Common myeloid progenitor, CD34-positive (primary cell): ENCODE measurements around the gene PLA2G5.
"Not testable (repeated sequence)": the region's sequence is repeated elsewhere in the genome, so short reads cannot be mapped to it uniquely, and the experiment has no call there.

Experiments used
- CTCF ChIA-PET: fragments of 350-600 bp; sonication (Branson Sonifier 250); formaldehyde crosslinking; loops from one replicate; lab custom pipeline; 2021; ENCODE audit warnings: antibody characterized with exemption; lab: Charles Lee
- POLR2A ChIA-PET: fragments of 350-600 bp; sonication (Branson Sonifier 250); formaldehyde crosslinking; loops from one replicate; lab custom pipeline; 2021; ENCODE audit warnings: antibody characterized with exemption; lab: Charles Lee
- DNase-seq, 3 donors: peaks; one replicate each; pipeline versions ENCODE4 v3.0.0 to v3.0.0-alpha.2; 2013
- H3K27ac ChIP-seq, 2 experiments: 1 replicate in 1 of 2; 2 replicates in 1 of 2; pipeline ENCODE4 v1.7.0; 2013; ENCODE audit warnings: inconsistent platforms in 2 of 2, low read length in 2 of 2, mild to moderate bottlenecking in 2 of 2, low read depth in 1 of 2, moderate library complexity in 1 of 2; ENCODE audit not compliant: severe bottlenecking in 2 of 2, insufficient read depth in 1 of 2, poor library complexity in 1 of 2
- H3K27me3 ChIP-seq, 5 experiments: replicated peaks in 2 of 5; 1 replicate in 3 of 5; 2 replicates in 2 of 5; pipeline versions ENCODE4 v1.6.1 to v1.7.0; 2013; ENCODE audit warnings: low read length in 4 of 5, mild to moderate bottlenecking in 2 of 5, moderate library complexity in 2 of 5, inconsistent platforms in 1 of 5; ENCODE audit not compliant: insufficient read depth in 5 of 5, control insufficient read depth in 4 of 5
- H3K36me3 ChIP-seq, 4 experiments: 1 replicate in 2 of 4; 2 replicates in 2 of 4; pipeline versions ENCODE4 v1.6.1 to v1.7.0; 2013; ENCODE audit warnings: low read length in 3 of 4, control low read depth in 1 of 4, mild to moderate bottlenecking in 1 of 4; ENCODE audit not compliant: control insufficient read depth in 4 of 4, insufficient read depth in 4 of 4
- H3K4me1 ChIP-seq, 4 experiments: 1 replicate in 3 of 4; 2 replicates in 1 of 4; pipeline versions ENCODE4 v1.6.1 to v1.7.1; 2013; ENCODE audit warnings: low read length in 3 of 4, mild to moderate bottlenecking in 3 of 4, control low read depth in 1 of 4, inconsistent platforms in 1 of 4, moderate library complexity in 1 of 4; ENCODE audit not compliant: control insufficient read depth in 4 of 4, insufficient read depth in 4 of 4; ENCODE audit errors: control extremely low read depth in 1 of 4
- H3K4me3 ChIP-seq, 7 experiments: 1 replicate in 4 of 7; 2 replicates in 3 of 7; pipeline versions ENCODE4 v1.5.1 to v1.7.0; 2013; ENCODE audit warnings: mild to moderate bottlenecking in 7 of 7, low read length in 6 of 7, moderate library complexity in 6 of 7, inconsistent platforms in 2 of 7, low read depth in 2 of 7, control low read depth in 1 of 7; ENCODE audit not compliant: insufficient read depth in 4 of 7, control insufficient read depth in 1 of 7; ENCODE audit errors: extremely low read depth in 1 of 7
- H3K9me3 ChIP-seq, 5 experiments: 1 replicate in 4 of 5; 2 replicates in 1 of 5; pipeline versions ENCODE4 v1.6.1 to v1.7.1; 2013; ENCODE audit warnings: low read length in 4 of 5, mild to moderate bottlenecking in 2 of 5, inconsistent platforms in 1 of 5, low read depth in 1 of 5, moderate library complexity in 1 of 5; ENCODE audit not compliant: control insufficient read depth in 4 of 5, insufficient read depth in 2 of 5; ENCODE audit errors: control extremely low read depth in 1 of 5
- WGBS: methylation state at CpG from one replicate; pipeline ENCODE4 v1.1.5; 2013; ENCODE audit not compliant: insufficient coverage; 5-methylcytosine and 5-hydroxymethylcytosine counted together

Gene PLA2G5

DNA sequence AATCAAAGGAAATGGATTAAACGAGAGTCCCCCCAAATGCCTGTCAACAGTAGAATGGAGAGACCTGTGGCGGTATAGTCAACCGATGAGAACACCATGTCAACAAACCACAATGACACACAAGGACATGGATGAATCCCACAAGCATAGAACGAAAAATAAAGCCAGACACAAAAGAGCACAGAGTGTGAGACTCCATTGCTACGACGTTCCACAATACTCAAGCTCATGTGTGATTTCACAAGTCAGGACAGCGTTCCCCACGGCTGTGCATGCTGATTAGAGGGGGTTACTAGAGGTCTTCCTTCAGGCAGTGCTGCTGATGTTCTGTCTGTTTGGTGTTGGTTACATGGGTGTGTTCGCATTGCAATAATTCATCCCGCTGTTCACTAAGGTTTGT, 55.1 kb downstream of the PLA2G5 start:
- Histone ChIP-seq H3K4me1 (peaks cover 0 to 2% (median 0%) of the 10 kb centered on the region in 4 experiments), H3K27ac (no peak overlapping the region), H3K36me3 (no peaks in the 10 kb centered on the region), H3K27me3 (peaks cover 0 to 31% (median 8%) of the 10 kb centered on the region in 5 experiments), H3K9me3 (peaks cover 0 to 10% (median 5%) of the 10 kb centered on the region in 5 experiments), H3K4me3 (no peak overlapping the region)
- CTCF ChIA-PET = no interaction called here
- WGBS = 85% methylated on average over 9 of the region's 10 CpGs
- DNase-seq = no peak
- POLR2A ChIA-PET = no interaction called here

DNA sequence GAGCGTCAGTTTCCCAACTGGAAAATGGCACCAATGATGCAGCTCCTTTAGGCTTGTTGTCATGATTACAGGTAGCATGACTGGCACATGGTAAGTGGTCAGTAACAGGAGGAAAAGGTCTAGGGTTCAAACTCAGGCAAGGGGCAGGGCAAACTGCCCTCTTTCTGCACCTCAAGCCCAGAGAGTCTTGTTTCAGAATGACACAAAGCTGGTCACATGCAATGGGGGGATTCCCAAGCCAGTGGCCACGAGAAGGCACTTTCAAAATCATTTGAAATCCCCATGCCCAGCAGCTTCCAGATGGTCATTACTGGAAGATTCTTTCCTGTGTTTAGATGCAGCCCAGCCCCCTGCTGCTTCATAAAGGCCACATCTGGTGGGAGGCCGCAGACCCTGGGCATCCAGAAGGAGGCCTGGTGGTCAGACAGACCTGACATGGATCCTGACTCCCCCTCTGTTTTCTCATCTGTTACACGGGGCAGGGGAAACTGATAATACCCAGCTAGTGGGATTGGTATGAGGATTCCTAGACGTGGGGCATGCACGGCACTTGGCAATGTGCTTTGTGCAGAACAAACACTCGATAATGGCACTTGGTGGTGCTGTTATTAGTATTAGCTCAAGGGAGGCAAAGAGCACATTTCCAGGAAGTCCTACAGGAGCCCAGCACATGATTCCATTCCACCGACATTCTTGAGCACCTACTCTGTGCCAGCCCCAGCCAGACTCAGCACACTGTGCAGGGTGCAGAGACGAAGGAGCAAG, 56.2 kb downstream of the PLA2G5 start:
- WGBS = 94% methylated on average over 5 of the region's 9 CpGs
- peaks cover 0 to 23% (median 3%) of the 10 kb centered on the region in 5 experiments for H3K27me3 ChIP-seq
- H3K4me1 ChIP-seq = peaks cover 0 to 2% (median 0%) of the 10 kb centered on the region in 4 experiments
- H3K4me3 ChIP-seq = no peak overlapping the region
- H3K36me3 ChIP-seq = no peaks in the 10 kb centered on the region
- no peak for DNase-seq
- ChIA-PET CTCF (no interaction called here), POLR2A (no interaction called here)
- H3K9me3 ChIP-seq = peaks cover 0 to 10% (median 5%) of the 10 kb centered on the region in 5 experiments
- no peak overlapping the region for H3K27ac ChIP-seq

DNA sequence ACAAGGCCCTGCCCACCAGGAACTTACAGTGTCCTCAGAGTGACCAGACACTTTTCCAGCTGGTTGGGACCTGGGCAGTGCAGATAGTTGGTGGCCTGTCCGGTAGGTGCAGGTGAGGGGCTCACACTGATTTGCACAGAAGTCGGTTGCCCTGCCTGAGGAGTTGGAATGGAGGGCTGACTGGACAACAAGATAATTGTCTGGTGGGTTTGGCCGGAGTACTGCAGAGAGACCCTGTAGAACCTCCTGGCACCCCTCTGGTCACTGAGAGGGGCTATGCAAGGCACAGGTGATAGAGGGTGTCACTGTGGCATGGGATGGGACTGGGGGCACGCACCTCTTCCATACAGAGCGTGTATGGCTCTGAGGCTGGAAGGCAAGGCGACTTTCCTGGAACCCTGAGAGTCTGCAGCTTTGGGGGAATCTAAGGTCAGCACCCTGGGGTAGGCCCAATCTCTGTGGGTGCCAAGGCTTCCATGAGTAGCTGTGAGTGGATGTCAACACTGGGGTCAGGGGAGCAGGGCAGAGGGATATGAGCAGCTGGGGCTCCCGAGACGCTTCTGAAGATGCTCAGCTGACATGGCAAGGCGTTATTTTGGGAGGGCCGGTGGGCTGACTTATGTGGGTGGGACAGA, 56.9 kb downstream of the PLA2G5 start:
- POLR2A ChIA-PET = no interaction called here
- Histone ChIP-seq H3K4me1 (peaks cover 0 to 2% (median 0%) of the 10 kb centered on the region in 4 experiments), H3K4me3 (no peak overlapping the region), H3K36me3 (no peaks in the 10 kb centered on the region), H3K27me3 (peaks cover 0 to 17% (median 2%) of the 10 kb centered on the region in 5 experiments), H3K9me3 (peaks cover 0 to 10% (median 5%) of the 10 kb centered on the region in 5 experiments), H3K27ac (no peak overlapping the region)
- CTCF ChIA-PET = no interaction called here
- 93% methylated on average over 9 of the region's 10 CpGs for WGBS
- DNase-seq = no peak

DNA sequence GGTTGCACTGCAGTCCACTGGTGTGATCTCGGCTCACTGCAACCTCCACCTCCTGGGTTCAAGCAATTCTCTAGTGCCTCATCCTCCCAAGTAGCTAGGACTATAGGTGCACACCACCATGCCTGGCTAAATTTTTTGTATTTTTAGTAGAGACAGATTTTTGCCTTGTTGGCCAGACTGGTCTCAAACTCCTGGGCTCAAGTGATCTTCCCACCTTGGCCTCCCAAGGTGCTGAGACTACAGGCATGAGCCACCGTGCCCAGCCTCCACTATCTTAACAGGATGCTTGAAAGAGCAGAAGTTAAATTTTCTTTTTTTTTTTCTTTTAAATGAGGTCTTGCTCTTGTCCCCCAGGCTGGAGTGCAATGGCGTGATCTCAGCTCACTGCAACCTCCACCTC, 60.5 kb downstream of the PLA2G5 start:
- H3K4me1 ChIP-seq, DNase-seq, H3K4me3 ChIP-seq, H3K27me3 ChIP-seq, POLR2A ChIA-PET, CTCF ChIA-PET, H3K27ac ChIP-seq, H3K36me3 ChIP-seq: not testable (repeated sequence)
- H3K9me3 ChIP-seq = peaks cover 0 to 11% (median 5%) of the 10 kb centered on the region in 5 experiments
- 100% methylated on average over 1 of the region's 3 CpGs for WGBS

DNA sequence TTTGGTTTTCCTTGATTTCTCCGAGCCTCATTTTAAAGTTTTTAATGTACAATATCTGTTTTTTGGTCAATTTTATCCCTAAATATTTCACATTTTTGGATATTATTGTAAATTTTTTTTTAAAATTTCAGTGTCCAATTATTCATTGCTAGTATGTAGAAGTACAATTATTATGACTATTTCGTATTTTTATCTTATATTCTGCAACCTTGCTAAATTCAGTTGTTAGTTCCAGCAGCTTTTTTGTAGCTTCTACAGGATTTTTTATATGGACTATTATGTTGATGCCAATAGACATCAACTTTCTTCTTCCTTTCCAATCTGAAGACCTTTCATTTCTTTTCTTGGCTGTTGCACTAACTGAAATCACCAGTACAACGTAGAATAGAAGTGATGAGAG, 65.0 kb downstream of the PLA2G5 start:
- ChIA-PET POLR2A (no interaction called here), CTCF (interaction anchor here (1.2 kb wide), 1 partner anchor 17 kb away, joined by 3 read pairs; no protein-coding TSS in a partner anchor)
- Histone ChIP-seq H3K4me3 (no peak overlapping the region), H3K27me3 (peaks cover 0 to 3% (median 2%) of the 10 kb centered on the region in 5 experiments), H3K27ac (no peak overlapping the region), H3K9me3 (peaks cover 0 to 6% (median under 1%) of the 10 kb centered on the region in 5 experiments), H3K36me3 (no peaks in the 10 kb centered on the region), H3K4me1 (no peaks in the 10 kb centered on the region)
- DNase-seq = no peak
- WGBS = no CpG with 5 or more reads among the region's 3 CpGs

DNA sequence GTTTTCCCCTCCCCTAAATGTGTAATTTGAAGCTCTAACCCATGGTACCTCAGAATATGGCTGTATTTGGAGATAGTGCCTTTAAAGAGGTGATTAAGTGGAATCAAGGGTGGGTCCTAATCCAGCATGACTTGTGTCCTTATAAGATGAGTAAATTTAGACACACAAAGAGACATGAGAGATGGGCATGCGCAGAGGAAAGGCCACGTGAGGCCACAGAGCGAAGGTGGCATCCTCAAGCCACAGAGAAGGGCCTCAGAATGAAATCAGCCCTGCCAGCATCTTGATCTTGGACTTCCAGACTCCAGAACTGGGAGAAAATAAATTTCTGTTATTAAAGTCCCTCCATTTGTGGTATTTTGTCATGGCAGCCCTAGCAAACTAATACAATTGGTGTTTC, 66.3 kb downstream of the PLA2G5 start:
- Histone ChIP-seq H3K9me3 (peaks cover 0 to 2% (median 0%) of the 10 kb centered on the region in 5 experiments), H3K4me1 (no peaks in the 10 kb centered on the region), H3K27me3 (peaks cover 0 to 3% (median 2%) of the 10 kb centered on the region in 5 experiments), H3K27ac (no peak overlapping the region), H3K4me3 (no peak overlapping the region), H3K36me3 (no peaks in the 10 kb centered on the region)
- ChIA-PET CTCF (interaction anchor here (1.2 kb wide), 1 partner anchor 15 kb away, joined by 3 read pairs; no protein-coding TSS in a partner anchor), POLR2A (no interaction called here)
- DNase-seq = no peak
- WGBS = 94% methylated on average over 3 of the region's 3 CpGs

DNA sequence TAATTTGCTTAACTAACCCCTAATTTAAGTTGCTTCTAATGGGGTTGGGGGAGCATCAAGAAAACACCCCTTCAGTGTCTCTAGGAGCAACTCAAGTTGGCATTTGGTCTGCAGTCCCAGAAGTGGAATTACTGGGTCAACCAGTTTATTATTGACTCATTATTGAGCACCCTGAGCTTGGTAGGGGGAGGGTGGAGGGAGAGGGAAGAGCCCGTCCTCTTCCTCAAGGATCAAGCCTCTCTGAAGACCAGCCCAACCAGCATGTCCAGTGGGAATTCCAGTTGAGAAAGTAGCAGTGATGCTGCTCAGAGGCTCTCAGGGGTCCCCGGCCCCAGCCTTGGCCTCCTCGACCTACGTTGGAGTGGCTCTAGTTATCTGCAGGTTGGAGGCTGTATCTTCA, 67.1 kb downstream of the PLA2G5 start:
- POLR2A ChIA-PET = no interaction called here
- WGBS = 90% methylated on average over 2 of the region's 4 CpGs
- DNase-seq = no peak
- Histone ChIP-seq H3K9me3 (peaks cover 0 to 2% (median 0%) of the 10 kb centered on the region in 5 experiments), H3K36me3 (no peaks in the 10 kb centered on the region), H3K4me1 (no peaks in the 10 kb centered on the region), H3K4me3 (no peak overlapping the region), H3K27me3 (peaks cover 0 to 3% (median 2%) of the 10 kb centered on the region in 5 experiments), H3K27ac (no peak overlapping the region)
- CTCF ChIA-PET = no interaction called here
